ENCODE measurements around the gene DGCR2. TPM values are rescaled to one million over a fixed set of nuclear protein-coding genes. Genes with fewer than 3 reads are reported as not detected.

The DGCR2 gene
- total RNA-seq, 2 experiments from 2014 or later = 30.5 to 34.2 TPM

GRCh38 chr22:19152942-19153883 is 31.0 kb upstream of the DGCR2 start:
- DNase-seq = no peak
- Mint-ChIP-seq H3K4me3 (no peak overlapping the region), H3K9me3 (ENCODE audit: insufficient read depth) (no peaks in the 10 kb centered on the region), H3K36me3 (ENCODE audit: low read depth) (peaks cover 3% of the 10 kb centered on the region), H3K4me1 (ENCODE audit: low read depth) (peaks cover 4% of the 10 kb centered on the region), H3K27me3 (ENCODE audit: low read depth) (peaks cover 30% of the 10 kb centered on the region), H3K27ac (no peak overlapping the region)
- ChIA-PET CTCF (no interaction called here), POLR2A (no interaction called here)
- no peak for ATAC-seq

- ChIA-PET CTCF (no interaction called here), POLR2A (no interaction called here)
- no peak for DNase-seq
- no peak overlapping the region for H3K27ac Mint-ChIP-seq
- no peak for ATAC-seq
- H3K4me3 Mint-ChIP-seq = peak overlapping the region; percentile 55
- H3K9me3 Mint-ChIP-seq (ENCODE audit: insufficient read depth) = no peaks in the 10 kb centered on the region
- peaks cover 45% of the 10 kb centered on the region for H3K27me3 Mint-ChIP-seq (ENCODE audit: low read depth)
- H3K36me3 Mint-ChIP-seq (ENCODE audit: low read depth) = peaks cover 3% of the 10 kb centered on the region
- H3K4me1 Mint-ChIP-seq (ENCODE audit: low read depth) = peaks cover 4% of the 10 kb centered on the region
These were observed 29.3 kb upstream of the DGCR2 start for GRCh38 chr22:19151329-19152191.

GRCh38 chr22:19150482-19151328 is 28.5 kb upstream of the DGCR2 start:
- Mint-ChIP-seq H3K36me3 (ENCODE audit: low read depth) (peaks cover 3% of the 10 kb centered on the region), H3K4me3 (peak overlapping the region; percentile 55), H3K9me3 (ENCODE audit: insufficient read depth) (no peaks in the 10 kb centered on the region), H3K4me1 (ENCODE audit: low read depth) (peaks cover 4% of the 10 kb centered on the region), H3K27me3 (ENCODE audit: low read depth) (peaks cover 45% of the 10 kb centered on the region), H3K27ac (no peak overlapping the region)
- DNase-seq = no peak
- POLR2A ChIA-PET = no interaction called here
- CTCF ChIA-PET = no interaction called here
- no peak for ATAC-seq

- DNase-seq = no peak
- ATAC-seq = no peak
- H3K9me3 Mint-ChIP-seq (ENCODE audit: insufficient read depth) = no peaks in the 10 kb centered on the region
- ChIA-PET CTCF (no interaction called here), POLR2A (no interaction called here)
- peaks cover 4% of the 10 kb centered on the region for H3K4me1 Mint-ChIP-seq (ENCODE audit: low read depth)
- peak within 1 kb of the TSS; percentile 55 for H3K4me3 Mint-ChIP-seq
- peaks cover 3% of the 10 kb centered on the region for H3K36me3 Mint-ChIP-seq (ENCODE audit: low read depth)
- H3K27ac Mint-ChIP-seq = no peak within 1 kb of the TSS
- H3K27me3 Mint-ChIP-seq (ENCODE audit: low read depth) = peaks cover 44% of the 10 kb centered on the region
These were observed 27.8 kb upstream of the DGCR2 start, which contains the start of gene GSC2 for GRCh38 chr22:19149991-19150390. Gene GSC2, minus strand, starts transcription at chr22:19150292. Its CDS starts 9 bp downstream, at chr22:19150283.

GRCh38 chr22:19149047-19149883 is 27.1 kb upstream of the DGCR2 start:
- Mint-ChIP-seq H3K27me3 (ENCODE audit: low read depth) (peaks cover 42% of the 10 kb centered on the region), H3K4me1 (ENCODE audit: low read depth) (peaks cover 9% of the 10 kb centered on the region), H3K36me3 (ENCODE audit: low read depth) (peaks cover 4% of the 10 kb centered on the region), H3K4me3 (peak overlapping the region; percentile 52), H3K27ac (no peak overlapping the region), H3K9me3 (ENCODE audit: insufficient read depth) (no peaks in the 10 kb centered on the region)
- ChIA-PET CTCF (interaction anchor here (0.6 kb wide), 1 partner anchor 19 kb away, joined by 3 read pairs; no protein-coding TSS in a partner anchor), POLR2A (no interaction called here)
- peak; percentile 42 for ATAC-seq
- peak; percentile 70 for DNase-seq

- Mint-ChIP-seq H3K36me3 (ENCODE audit: low read depth) (peaks cover 9% of the 10 kb centered on the region), H3K4me1 (ENCODE audit: low read depth) (peaks cover 15% of the 10 kb centered on the region), H3K27ac (no peak overlapping the region), H3K4me3 (no peak overlapping the region), H3K27me3 (ENCODE audit: low read depth) (peaks cover 38% of the 10 kb centered on the region), H3K9me3 (ENCODE audit: insufficient read depth) (no peaks in the 10 kb centered on the region)
- ChIA-PET POLR2A (no interaction called here), CTCF (no interaction called here)
- no peak for DNase-seq
- ATAC-seq = no peak
These were observed 26.3 kb upstream of the DGCR2 start for GRCh38 chr22:19148417-19149046.

- H3K4me1 Mint-ChIP-seq (ENCODE audit: low read depth) = peaks cover 21% of the 10 kb centered on the region
- ChIA-PET POLR2A (no interaction called here), CTCF (no interaction called here)
- DNase-seq (no peak), ATAC-seq (no peak)
- no peaks in the 10 kb centered on the region for H3K9me3 Mint-ChIP-seq (ENCODE audit: insufficient read depth)
- H3K27me3 Mint-ChIP-seq (ENCODE audit: low read depth) = peaks cover 32% of the 10 kb centered on the region
- peaks cover 13% of the 10 kb centered on the region for H3K36me3 Mint-ChIP-seq (ENCODE audit: low read depth)
- no peak overlapping the region for H3K4me3 Mint-ChIP-seq
- no peak overlapping the region for H3K27ac Mint-ChIP-seq
These were observed 25.1 kb upstream of the DGCR2 start for GRCh38 chr22:19147195-19147780.

GRCh38 chr22:19146215-19146968 is 24.2 kb upstream of the DGCR2 start:
- H3K27me3 Mint-ChIP-seq (ENCODE audit: low read depth) = peaks cover 26% of the 10 kb centered on the region
- H3K4me3 Mint-ChIP-seq = no peak overlapping the region
- POLR2A ChIA-PET = no interaction called here
- CTCF ChIA-PET = interaction anchor here (1.3 kb wide), 1 partner anchor 37 kb away, joined by 3 read pairs; no protein-coding TSS in a partner anchor
- no peak overlapping the region for H3K27ac Mint-ChIP-seq
- H3K9me3 Mint-ChIP-seq (ENCODE audit: insufficient read depth) = no peaks in the 10 kb centered on the region
- peaks cover 21% of the 10 kb centered on the region for H3K4me1 Mint-ChIP-seq (ENCODE audit: low read depth)
- peaks cover 18% of the 10 kb centered on the region for H3K36me3 Mint-ChIP-seq (ENCODE audit: low read depth)
- ATAC-seq (no peak), DNase-seq (no peak)

- ChIA-PET CTCF (interaction anchor here (0.6 to 2.6 kb wide), 22 partner anchors 8 to 486 kb away, joined by 3 to 16 read pairs (median 4); partner anchors contain the start of genes DGCR2, SLC25A1 and TSSK2), POLR2A (interaction anchor here (0.8 to 2.4 kb wide), 5 partner anchors 11 to 336 kb away, joined by 3 to 20 read pairs (median 5); partner anchors contain the start of genes CDC45, DGCR2 and SLC25A1)
- Mint-ChIP-seq H3K36me3 (ENCODE audit: low read depth) (peaks cover 24% of the 10 kb centered on the region), H3K4me1 (ENCODE audit: low read depth) (peaks cover 17% of the 10 kb centered on the region), H3K9me3 (ENCODE audit: insufficient read depth) (no peaks in the 10 kb centered on the region), H3K27ac (peak overlapping the region; percentile 95), H3K27me3 (ENCODE audit: low read depth) (peaks cover 17% of the 10 kb centered on the region), H3K4me3 (peak overlapping the region; percentile 99)
- DNase-seq = peak; percentile 67
- ATAC-seq = peak; percentile 45
These were observed 21.8 kb upstream of the DGCR2 start for GRCh38 chr22:19143967-19144400.

All from activated CD8-positive, alpha-beta T cell treated with anti-CD3 and anti-CD28 coated beads, Interleukin-2, amount 10 ng/mL, durations not matched to agents 7 days and 5 days (primary cell).